Neural progenitor cell (in vitro differentiated cells): ENCODE measurements around the gene MYLIP. TPM values are rescaled to one million over a fixed set of nuclear protein-coding genes. Genes with fewer than 3 reads are reported as not detected.
A peak's percentile ranks its signal among the peaks of the same experiment; 100 is the strongest.

Source experiments
- DNase-seq: peaks from one replicate; pipeline ENCODE4 v3.0.0-alpha.2; 2016; ENCODE audit warnings: low spot score
- H2AFZ ChIP-seq: fragments of 200-600 bp; sonication (generic); replicated peaks from 2 replicates; pipeline ENCODE4 v1.6.1; 2016; ENCODE audit warnings: antibody characterized with exemption
- H3F3A ChIP-seq: fragments of 200-600 bp; sonication (generic); 2 replicates; pipeline ENCODE4 v1.6.1; 2016; ENCODE audit warnings: antibody characterized with exemption, low read depth
- H3K27ac ChIP-seq: fragments of 200-600 bp; sonication (generic); 2 replicates; pipeline ENCODE4 v1.5.1; 2016; ENCODE audit warnings: mild to moderate bottlenecking
- H3K27me3 ChIP-seq: fragments of 200-600 bp; sonication (generic); 2 replicates; pipeline ENCODE4 v1.6.1; 2016; ENCODE audit warnings: mild to moderate bottlenecking, moderate library complexity
- H3K36me3 ChIP-seq: fragments of 200-600 bp; sonication (generic); 2 replicates; pipeline ENCODE4 v1.5.1; 2016
- H3K4me1 ChIP-seq: fragments of 200-600 bp; sonication (generic); 2 replicates; pipeline ENCODE4 v1.6.1; 2016; ENCODE audit warnings: mixed run types
- H3K4me2 ChIP-seq: fragments of 200-600 bp; sonication (generic); 2 replicates; pipeline ENCODE4 v1.6.1; 2016
- H3K4me3 ChIP-seq: fragments of 200-600 bp; sonication (generic); 2 replicates; pipeline ENCODE4 v1.5.1; 2016
- H3K79me2 ChIP-seq: fragments of 200-600 bp; sonication (generic); 2 replicates; pipeline ENCODE4 v1.6.1; 2016; ENCODE audit warnings: low read depth
- H3K9ac ChIP-seq: fragments of 200-600 bp; sonication (generic); 2 replicates; pipeline ENCODE4 v1.6.1; 2016
- H3K9me3 ChIP-seq: fragments of 200-600 bp; sonication (generic); 2 replicates; pipeline ENCODE4 v1.5.1; 2016; ENCODE audit warnings: low read depth
- H4K20me1 ChIP-seq: fragments of 200-600 bp; sonication (generic); 2 replicates; pipeline ENCODE4 v1.6.1; 2016; ENCODE audit warnings: low read depth
- H3K27ac Mint-ChIP-seq: 3 replicates; pipeline ENCODE4 v1.8.0; 2021; ENCODE audit warnings: mixed read lengths
- H3K27me3 Mint-ChIP-seq: 2 replicates; pipeline ENCODE4 v1.8.0; 2022; ENCODE audit warnings: low read depth, mild to moderate bottlenecking, inconsistent platforms, moderate library complexity, mixed read lengths; ENCODE audit not compliant: insufficient read depth
- H3K36me3 Mint-ChIP-seq: 3 replicates; pipeline ENCODE4 v1.8.0; 2021; ENCODE audit warnings: mixed read lengths
- H3K4me1 Mint-ChIP-seq: 3 replicates; pipeline ENCODE4 v1.8.0; 2021; ENCODE audit warnings: mixed read lengths
- H3K4me3 Mint-ChIP-seq: 3 replicates; pipeline ENCODE4 v1.8.0; 2021; ENCODE audit warnings: mild to moderate bottlenecking, moderate library complexity, mixed read lengths
- H3K9me3 Mint-ChIP-seq: 3 replicates; pipeline ENCODE4 v1.8.0; 2020; ENCODE audit warnings: mixed read lengths
- CTCF ChIP-seq: fragments of 200-600 bp; sonication (generic); IDR thresholded peaks from 2 replicates; pipeline ENCODE4 v1.5.1; 2017; ENCODE audit warnings: antibody characterized with exemption, mild to moderate bottlenecking
- EZH2 ChIP-seq: fragments of 200-600 bp; sonication (generic); IDR thresholded peaks from 2 replicates; pipeline ENCODE4 v1.6.1; 2017; ENCODE audit warnings: antibody characterized with exemption, mild to moderate bottlenecking, moderate library complexity
- EZH2phosphoT487 ChIP-seq: fragments of 200-600 bp; sonication (generic); IDR thresholded peaks from 2 replicates; pipeline ENCODE4 v1.6.1; 2017; ENCODE audit warnings: antibody characterized with exemption
- total RNA-seq: library from RNA; depleted of rRNA; stranded (reverse); fragments of >200 nt; gene quantifications from 2 replicates; pipeline ENCODE4 v1.2.3, GENCODE V29; 2015; ENCODE audit warnings: low replicate concordance

Gene MYLIP
- total RNA-seq, 1 donor from 2014 or later, result 8.2 TPM

GRCh38 chr6:16126056-16126455, 2.8 kb upstream of the MYLIP start:
- no peak overlapping the region for H3K4me3 Mint-ChIP-seq
- H3K27ac Mint-ChIP-seq, result no peak overlapping the region
- peaks cover 3% of the 10 kb centered on the region for H3K27me3 Mint-ChIP-seq
- H3K36me3 ChIP-seq, result no peaks in the 10 kb centered on the region
- peaks cover 14% of the 10 kb centered on the region for H4K20me1 ChIP-seq
- TF ChIP-seq CTCF (no peak), EZH2 (no peak), EZH2phosphoT487 (no peak)
- no peak overlapping the region for H3K4me2 ChIP-seq
- no peaks in the 10 kb centered on the region for H3K9me3 ChIP-seq
- peaks cover 10% of the 10 kb centered on the region for H3K27me3 ChIP-seq
- no peak for DNase-seq
- peaks cover 7% of the 10 kb centered on the region for H3K4me1 ChIP-seq
- H3K4me3 ChIP-seq, result no peak overlapping the region
- peaks cover 14% of the 10 kb centered on the region for H3K79me2 ChIP-seq
- H3K4me1 Mint-ChIP-seq, result peaks cover 13% of the 10 kb centered on the region
- H2AFZ ChIP-seq, result no peak overlapping the region
- peaks cover 11% of the 10 kb centered on the region for H3F3A ChIP-seq
- H3K36me3 Mint-ChIP-seq, result no peaks in the 10 kb centered on the region
- no peak overlapping the region for H3K9ac ChIP-seq
- no peak overlapping the region for H3K27ac ChIP-seq
- H3K9me3 Mint-ChIP-seq, result no peaks in the 10 kb centered on the region

GRCh38 chr6:16126861-16127260, 2.0 kb upstream of the MYLIP start:
- H3K79me2 ChIP-seq, result peaks cover 22% of the 10 kb centered on the region
- peaks cover 19% of the 10 kb centered on the region for H3K4me1 Mint-ChIP-seq
- TF ChIP-seq EZH2 (no peak), CTCF (no peak), EZH2phosphoT487 (no peak)

GRCh38 chr6:16127471-16127870, 1.4 kb upstream of the MYLIP start:
- Histone ChIP-seq H2AFZ (no peak overlapping the region), H4K20me1 (peaks cover 25% of the 10 kb centered on the region), H3K4me2 (no peak overlapping the region), H3K4me1 (peaks cover 18% of the 10 kb centered on the region), H3K27me3 (peaks cover 10% of the 10 kb centered on the region), H3F3A (peaks cover 11% of the 10 kb centered on the region), H3K27ac (no peak overlapping the region), H3K36me3 (no peaks in the 10 kb centered on the region), H3K4me3 (no peak overlapping the region), H3K9me3 (no peaks in the 10 kb centered on the region), H3K79me2 (peaks cover 29% of the 10 kb centered on the region), H3K9ac (no peak overlapping the region)
- H3K4me1 Mint-ChIP-seq, result peaks cover 19% of the 10 kb centered on the region
- peak overlapping the region; percentile 73 for H3K4me3 Mint-ChIP-seq
- TF ChIP-seq CTCF (no peak), EZH2 (no peak), EZH2phosphoT487 (no peak)
- H3K27me3 Mint-ChIP-seq, result peaks cover 3% of the 10 kb centered on the region
- no peak overlapping the region for H3K27ac Mint-ChIP-seq
- H3K36me3 Mint-ChIP-seq, result no peaks in the 10 kb centered on the region
- H3K9me3 Mint-ChIP-seq, result no peaks in the 10 kb centered on the region
- DNase-seq, result no peak

More at GRCh38 chr6:16126861-16127260, 2.0 kb upstream of the MYLIP start:
- H3K27ac ChIP-seq, result no peak overlapping the region
- no peaks in the 10 kb centered on the region for H3K36me3 ChIP-seq
- peaks cover 20% of the 10 kb centered on the region for H4K20me1 ChIP-seq
- peaks cover 10% of the 10 kb centered on the region for H3K27me3 ChIP-seq
- peaks cover 3% of the 10 kb centered on the region for H3K27me3 Mint-ChIP-seq
- peaks cover 15% of the 10 kb centered on the region for H3K4me1 ChIP-seq
- no peak overlapping the region for H3K4me2 ChIP-seq
- no peak overlapping the region for H3K9ac ChIP-seq
- H3F3A ChIP-seq, result peaks cover 11% of the 10 kb centered on the region
- peak overlapping the region; percentile 3 for H3K4me3 Mint-ChIP-seq
- no peak for DNase-seq
- H3K9me3 Mint-ChIP-seq, result no peaks in the 10 kb centered on the region
- no peaks in the 10 kb centered on the region for H3K9me3 ChIP-seq
- no peak overlapping the region for H2AFZ ChIP-seq
- H3K4me3 ChIP-seq, result no peak overlapping the region
- H3K36me3 Mint-ChIP-seq, result no peaks in the 10 kb centered on the region
- no peak overlapping the region for H3K27ac Mint-ChIP-seq
